OCI-LY1 (cell line): ENCODE results near the gene CAMTA1.

Source experiments
- H2AFZ ChIP-seq: fragments of 200-600 bp; sonication (generic), shearing (Covaris generic); 2 replicates; pipeline ENCODE4 v1.6.0; 2014; ENCODE audit warnings: antibody characterized with exemption, mild to moderate bottlenecking, low read length
- H3F3A ChIP-seq: fragments of 200-600 bp; sonication (generic), shearing (Covaris generic); 2 replicates; pipeline ENCODE4 v1.6.0; 2014; ENCODE audit warnings: mild to moderate bottlenecking, antibody characterized with exemption, low read length, moderate library complexity; ENCODE audit not compliant: insufficient read depth
- H3K27ac ChIP-seq: fragments of 200-600 bp; sonication (generic); 2 replicates; pipeline ENCODE4 v1.5.1; 2014; ENCODE audit warnings: low read length, mixed run types, mild to moderate bottlenecking, low read depth; ENCODE audit not compliant: poor library complexity, severe bottlenecking
- H3K27me3 ChIP-seq: fragments of 200-600 bp; sonication (generic); 2 replicates; pipeline ENCODE4 v1.6.0; 2014; ENCODE audit warnings: antibody characterized with exemption, mild to moderate bottlenecking, low read length, moderate library complexity; ENCODE audit not compliant: insufficient read depth
- H3K36me3 ChIP-seq: fragments of 200-600 bp; sonication (generic); 2 replicates; pipeline ENCODE4 v1.6.1; 2014; ENCODE audit warnings: mild to moderate bottlenecking, antibody characterized with exemption, low read length, moderate library complexity, mixed read lengths; ENCODE audit not compliant: insufficient read depth
- H3K4me1 ChIP-seq: fragments of 200-600 bp; sonication (generic); 2 replicates; pipeline ENCODE4 v1.5.1; 2014; ENCODE audit warnings: mild to moderate bottlenecking, low read length, moderate library complexity; ENCODE audit not compliant: insufficient read depth, severe bottlenecking
- H3K4me2 ChIP-seq: fragments of 200-600 bp; sonication (generic), shearing (Covaris generic); 2 replicates; pipeline ENCODE4 v1.6.1; 2014; ENCODE audit warnings: low read length
- H3K4me3 ChIP-seq: fragments of 200-600 bp; sonication (generic); 2 replicates; pipeline ENCODE4 v1.5.1; 2014; ENCODE audit warnings: low read length, low read depth, mild to moderate bottlenecking, mixed read lengths; ENCODE audit not compliant: poor library complexity, severe bottlenecking
- H3K79me2 ChIP-seq: fragments of 200-600 bp; shearing (Covaris generic); 2 replicates; pipeline ENCODE4 v1.6.1; 2016; ENCODE audit warnings: mixed run types, low read length, mixed read lengths; ENCODE audit not compliant: insufficient read depth
- H3K9ac ChIP-seq: fragments of 200-600 bp; sonication (generic), shearing (Covaris generic); 2 replicates; pipeline ENCODE4 v1.6.1; 2014; ENCODE audit warnings: mild to moderate bottlenecking, low read length, mixed read lengths
- H3K9me2 ChIP-seq: fragments of 200-600 bp; sonication (generic), shearing (Covaris generic); 2 replicates; pipeline ENCODE4 v1.6.1; 2014; ENCODE audit warnings: low read depth, mild to moderate bottlenecking, low read length, mixed read lengths
- H3K9me3 ChIP-seq: fragments of 200-600 bp; shearing (Covaris generic); 2 replicates; pipeline ENCODE4 v1.6.1; 2014; ENCODE audit warnings: low read length, mixed read lengths
- H4K20me1 ChIP-seq: fragments of 200-600 bp; sonication (generic), shearing (Covaris generic); 2 replicates; pipeline ENCODE4 v1.6.0; 2016; ENCODE audit warnings: mild to moderate bottlenecking, low read length; ENCODE audit not compliant: insufficient read depth
- EZH2 ChIP-seq: fragments of 200-600 bp; sonication (generic), shearing (Covaris generic); IDR thresholded peaks from 2 replicates; pipeline ENCODE4 v1.8.0; 2017; ENCODE audit warnings: borderline replicate concordance, mixed run types, mild to moderate bottlenecking, antibody characterized with exemption, low read length, moderate library complexity, mixed read lengths
- TF ChIP-seq, protein P1 (sequence below): fragments of 200-600 bp; sonication (generic), shearing (Covaris generic); IDR thresholded peaks from 2 replicates; pipeline ENCODE4 v1.5.1; 2017; ENCODE audit warnings: mild to moderate bottlenecking, antibody characterized with exemption, low read length, moderate library complexity, mixed read lengths

Gene CAMTA1

GRCh38 chr1:7485826-7486225 is 700.6 kb downstream of the CAMTA1 start:
- Histone ChIP-seq H3K4me3 (no peak overlapping the region), H3K27me3 (no peaks in the 10 kb centered on the region), H3K79me2 (no peaks in the 10 kb centered on the region), H3K9ac (no peak overlapping the region), H3K27ac (no peak overlapping the region), H2AFZ (no peak overlapping the region), H3K9me3 (no peaks in the 10 kb centered on the region), H3K4me2 (no peak overlapping the region), H3K36me3 (no peaks in the 10 kb centered on the region), H3F3A (no peaks in the 10 kb centered on the region), H3K4me1 (no peaks in the 10 kb centered on the region), H3K9me2 (no peaks in the 10 kb centered on the region), H4K20me1 (no peaks in the 10 kb centered on the region)
- TF ChIP-seq, protein P1, sequence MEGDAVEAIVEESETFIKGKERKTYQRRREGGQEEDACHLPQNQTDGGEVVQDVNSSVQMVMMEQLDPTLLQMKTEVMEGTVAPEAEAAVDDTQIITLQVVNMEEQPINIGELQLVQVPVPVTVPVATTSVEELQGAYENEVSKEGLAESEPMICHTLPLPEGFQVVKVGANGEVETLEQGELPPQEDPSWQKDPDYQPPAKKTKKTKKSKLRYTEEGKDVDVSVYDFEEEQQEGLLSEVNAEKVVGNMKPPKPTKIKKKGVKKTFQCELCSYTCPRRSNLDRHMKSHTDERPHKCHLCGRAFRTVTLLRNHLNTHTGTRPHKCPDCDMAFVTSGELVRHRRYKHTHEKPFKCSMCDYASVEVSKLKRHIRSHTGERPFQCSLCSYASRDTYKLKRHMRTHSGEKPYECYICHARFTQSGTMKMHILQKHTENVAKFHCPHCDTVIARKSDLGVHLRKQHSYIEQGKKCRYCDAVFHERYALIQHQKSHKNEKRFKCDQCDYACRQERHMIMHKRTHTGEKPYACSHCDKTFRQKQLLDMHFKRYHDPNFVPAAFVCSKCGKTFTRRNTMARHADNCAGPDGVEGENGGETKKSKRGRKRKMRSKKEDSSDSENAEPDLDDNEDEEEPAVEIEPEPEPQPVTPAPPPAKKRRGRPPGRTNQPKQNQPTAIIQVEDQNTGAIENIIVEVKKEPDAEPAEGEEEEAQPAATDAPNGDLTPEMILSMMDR = no peak
- no peak for TF ChIP-seq EZH2

DNA sequence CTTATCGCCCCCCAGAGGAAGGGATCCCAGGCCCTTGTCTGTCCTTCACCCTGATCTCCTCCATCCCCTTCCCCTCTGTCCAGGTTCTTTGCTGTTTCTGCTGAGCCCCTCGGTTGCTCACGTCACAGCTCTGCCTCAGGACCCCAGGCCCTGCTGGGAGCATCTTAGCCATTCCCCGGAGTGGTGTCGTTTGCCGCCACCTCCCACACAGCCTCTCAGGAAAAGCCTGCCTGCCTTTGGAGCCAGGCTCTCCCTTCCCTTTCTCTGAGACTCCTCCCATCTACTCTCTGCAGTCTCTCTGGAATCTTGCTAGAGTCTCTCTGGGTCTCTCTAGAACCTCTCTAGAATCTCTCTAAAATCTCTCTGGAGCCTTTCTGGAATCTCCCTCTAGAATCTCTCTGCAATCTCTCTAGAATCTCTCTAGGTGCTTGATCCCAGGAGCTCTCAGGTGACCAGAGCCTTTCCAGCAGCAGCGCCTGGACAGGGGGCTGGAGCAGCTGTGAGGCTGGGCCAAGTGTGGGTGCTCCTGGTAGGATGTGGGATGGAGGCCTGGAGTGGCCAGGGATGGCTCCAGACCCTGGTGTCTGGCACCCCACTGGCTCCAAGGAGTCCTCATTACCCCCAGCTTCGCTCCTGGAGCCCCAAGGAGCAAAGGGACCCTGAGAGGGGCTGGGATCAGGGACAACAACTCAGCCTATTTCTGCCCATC is 702.7 kb downstream of the CAMTA1 start:
- H3K4me2 ChIP-seq = no peak overlapping the region
- H3K9ac ChIP-seq = no peak overlapping the region
- no peaks in the 10 kb centered on the region for H3K9me2 ChIP-seq
- H4K20me1 ChIP-seq = no peaks in the 10 kb centered on the region
- no peaks in the 10 kb centered on the region for H3K36me3 ChIP-seq
- no peak overlapping the region for H3K27ac ChIP-seq
- no peaks in the 10 kb centered on the region for H3K79me2 ChIP-seq
- H3K27me3 ChIP-seq = no peaks in the 10 kb centered on the region
- no peak overlapping the region for H3K4me3 ChIP-seq
- no peak overlapping the region for H2AFZ ChIP-seq
- H3K9me3 ChIP-seq = no peaks in the 10 kb centered on the region
- H3F3A ChIP-seq = no peaks in the 10 kb centered on the region
- no peaks in the 10 kb centered on the region for H3K4me1 ChIP-seq
- TF ChIP-seq, protein P1 = no peak
- no peak for TF ChIP-seq EZH2

DNA sequence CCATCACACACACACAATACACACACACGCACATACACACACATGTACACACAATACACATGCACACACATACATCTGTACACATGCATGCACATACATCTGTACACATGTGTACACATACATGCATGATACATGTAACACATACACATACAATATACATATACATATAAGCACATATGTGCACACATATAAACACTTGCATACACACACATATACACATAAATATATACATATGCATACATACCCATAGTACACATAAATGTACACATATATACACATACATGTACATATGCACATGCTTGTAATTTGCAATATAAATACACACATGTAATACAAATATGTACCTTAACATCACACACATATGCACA is 703.2 kb downstream of the CAMTA1 start:
- Histone ChIP-seq H3K27me3 (no peaks in the 10 kb centered on the region), H3K4me3 (no peak overlapping the region), H3K4me1 (no peaks in the 10 kb centered on the region)

More for the DNA sequence above, 703.2 kb downstream of the CAMTA1 start:
- TF ChIP-seq, protein P1 = no peak
- no peaks in the 10 kb centered on the region for H3K9me3 ChIP-seq
- H3K27ac ChIP-seq = no peak overlapping the region
- H3F3A ChIP-seq = no peaks in the 10 kb centered on the region
- no peaks in the 10 kb centered on the region for H4K20me1 ChIP-seq
- no peaks in the 10 kb centered on the region for H3K36me3 ChIP-seq
- H3K79me2 ChIP-seq = no peaks in the 10 kb centered on the region
- no peak overlapping the region for H3K4me2 ChIP-seq
- H2AFZ ChIP-seq = no peak overlapping the region
- H3K9me2 ChIP-seq = no peaks in the 10 kb centered on the region
- no peak overlapping the region for H3K9ac ChIP-seq
